H1 (cell line): Measurements from ENCODE around the gene XIRP1. TPM values are rescaled to one million over a fixed set of nuclear protein-coding genes. Genes with fewer than 3 reads are reported as not detected.

Experiments
- CTCF ChIA-PET: fragments of 300-600 bp; sonication (Branson Sonifier 250); formaldehyde crosslinking; loops from one replicate; lab custom pipeline; 2021; ENCODE audit not compliant: partially characterized antibody; lab: Charles Lee
- POLR2A ChIA-PET: fragments of 300-600 bp; sonication (Branson Sonifier 250); formaldehyde crosslinking; loops from one replicate; lab custom pipeline; 2021; ENCODE audit warnings: inconsistent platforms; ENCODE audit not compliant: partially characterized antibody; lab: Charles Lee
- DNase-seq, 2 experiments: peaks; one replicate each; pipeline versions ENCODE4 v3.0.0 to v3.0.0-alpha.2; 2010 to 2022; ENCODE audit warnings: low spot score in 2 of 2, low read depth in 1 of 2, mixed read lengths in 1 of 2
- FAIRE-seq: peaks from 2 replicates; lab custom pipeline; 2011; peaks lifted over from hg19 to GRCh38; lab: Jason Lieb, UNC
- H2AFZ ChIP-seq: 2 replicates; pipeline ENCODE4 v1.8.1; 2012; ENCODE audit warnings: low read length, inconsistent platforms
- H2AK5ac ChIP-seq: 2 replicates; pipeline ENCODE4 v1.6.1; 2013; ENCODE audit warnings: low read depth, low read length
- H2BK120ac ChIP-seq: replicated peaks from 2 replicates; pipeline ENCODE3; 2013; ENCODE audit warnings: low read depth, low read length, inconsistent platforms
- H2BK12ac ChIP-seq: 2 replicates; pipeline ENCODE4 v1.6.1; 2013; ENCODE audit warnings: low read depth, low read length
- H2BK15ac ChIP-seq: 2 replicates; pipeline ENCODE4 v1.6.1; 2013; ENCODE audit warnings: low read length
- H2BK20ac ChIP-seq: 2 replicates; pipeline ENCODE4 v1.6.1; 2013; ENCODE audit warnings: low read length
- H2BK5ac ChIP-seq: 2 replicates; pipeline ENCODE4 v1.6.1; 2013; ENCODE audit warnings: low read depth, low read length
- H3K14ac ChIP-seq: 2 replicates; pipeline ENCODE4 v1.6.1; 2013; ENCODE audit warnings: inconsistent platforms; ENCODE audit not compliant: insufficient read length
- H3K18ac ChIP-seq: 2 replicates; pipeline ENCODE4 v1.6.1; 2013; ENCODE audit warnings: low read length; ENCODE audit errors: extremely low read depth
- H3K23ac ChIP-seq: 2 replicates; pipeline ENCODE4 v1.6.1; 2013; ENCODE audit warnings: inconsistent platforms; ENCODE audit not compliant: insufficient read length
- H3K23me2 ChIP-seq: 2 replicates; pipeline ENCODE4 v1.6.1; 2013; ENCODE audit warnings: low read depth, low read length
- H3K27ac ChIP-seq: 2 replicates; pipeline ENCODE4 v1.6.1; 2011; ENCODE audit warnings: low read depth, low read length, inconsistent platforms
- H3K27me3 ChIP-seq, 4 experiments: replicated peaks in 1 of 4; 1 replicate in 1 of 4; 2 replicates in 3 of 4; pipeline versions ENCODE4 v1.6.1 to v1.8.1; 2011 to 2013; ENCODE audit warnings: low read length in 3 of 4, mild to moderate bottlenecking in 3 of 4, inconsistent platforms in 2 of 4, mixed read lengths in 2 of 4, moderate library complexity in 1 of 4; ENCODE audit not compliant: control insufficient read depth in 3 of 4, insufficient read depth in 3 of 4; ENCODE audit errors: extremely low read depth in 1 of 4
- H3K36me3 ChIP-seq, 4 experiments: 2 replicates each; pipeline versions ENCODE4 v1.6.1 to v1.8.1; 2011 to 2013; ENCODE audit warnings: mild to moderate bottlenecking in 4 of 4, low read length in 3 of 4, moderate library complexity in 2 of 4, control low read depth in 1 of 4, inconsistent platforms in 1 of 4; ENCODE audit not compliant: insufficient read depth in 4 of 4, control insufficient read depth in 2 of 4
- H3K4ac ChIP-seq: replicated peaks from 2 replicates; pipeline ENCODE3; 2013; ENCODE audit warnings: low read length, low read depth, mixed read lengths, inconsistent platforms; ENCODE audit not compliant: insufficient read length
- H3K4me1 ChIP-seq, 4 experiments: replicated peaks in 1 of 4; 1 replicate in 1 of 4; 2 replicates in 3 of 4; pipeline versions ENCODE4 v1.6.1 to v1.8.1; 2011 to 2013; ENCODE audit warnings: low read length in 3 of 4, inconsistent platforms in 2 of 4, mixed read lengths in 1 of 4; ENCODE audit not compliant: insufficient read depth in 4 of 4, control insufficient read depth in 3 of 4
- H3K4me2 ChIP-seq, 2 experiments: 2 replicates each; pipeline versions ENCODE4 v1.6.1 to v1.8.1; 2011 to 2013; ENCODE audit warnings: low read depth in 2 of 2, low read length in 2 of 2, control low read depth in 1 of 2, inconsistent platforms in 1 of 2, mild to moderate bottlenecking in 1 of 2; ENCODE audit not compliant: insufficient read depth in 1 of 2
- H3K4me3 ChIP-seq, 4 experiments: fragments of 200-600, 300-600 bp in 1 of 4; sonication (generic), shearing (Covaris generic), sonication (Bioruptor Twin) in 1 of 4; 2 replicates each; pipeline versions ENCODE4 v1.5.1 to v1.8.1; 2011 to 2016; ENCODE audit warnings: low read length in 4 of 4, low read depth in 3 of 4, control low read depth in 2 of 4, inconsistent platforms in 2 of 4, mild to moderate bottlenecking in 2 of 4, mixed read lengths in 1 of 4, moderate library complexity in 1 of 4; ENCODE audit not compliant: insufficient read depth in 2 of 4; ENCODE audit errors: extremely low read depth in 1 of 4
- H3K56ac ChIP-seq: replicated peaks from 2 replicates; pipeline ENCODE3; 2013; ENCODE audit warnings: low read depth, mild to moderate bottlenecking, mixed read lengths, low read length, inconsistent platforms; ENCODE audit not compliant: insufficient read length
- H3K79me1 ChIP-seq: 2 replicates; pipeline ENCODE4 v1.6.1; 2013; ENCODE audit warnings: low read depth, low read length, control low read depth
- H3K79me2 ChIP-seq, 2 experiments: 2 replicates each; pipeline versions ENCODE4 v1.6.1 to v1.8.1; 2012 to 2013; ENCODE audit warnings: low read length in 2 of 2, mild to moderate bottlenecking in 2 of 2, inconsistent platforms in 1 of 2; ENCODE audit not compliant: insufficient read depth in 2 of 2, control insufficient read depth in 1 of 2
- H3K9ac ChIP-seq, 4 experiments: replicated peaks in 1 of 4; 1 replicate in 1 of 4; 2 replicates in 3 of 4; pipeline versions ENCODE4 v1.6.1 to v1.8.1; 2011 to 2013; ENCODE audit warnings: low read depth in 3 of 4, low read length in 3 of 4, control low read depth in 2 of 4, mild to moderate bottlenecking in 2 of 4, moderate library complexity in 2 of 4, inconsistent platforms in 1 of 4; ENCODE audit errors: extremely low read depth in 1 of 4
- H3K9me3 ChIP-seq, 2 experiments: 2 replicates each; pipeline versions ENCODE4 v1.6.1 to v1.8.1; 2012 to 2013; ENCODE audit warnings: mild to moderate bottlenecking in 2 of 2, moderate library complexity in 2 of 2, control low read depth in 1 of 2, inconsistent platforms in 1 of 2, low read depth in 1 of 2, low read length in 1 of 2, mixed read lengths in 1 of 2; ENCODE audit not compliant: insufficient read depth in 2 of 2
- H4K20me1 ChIP-seq, 2 experiments: replicated peaks in 1 of 2; 2 replicates each; pipeline versions ENCODE3 to v1.8.1; 2011 to 2013; ENCODE audit warnings: inconsistent platforms in 2 of 2, low read length in 2 of 2, mild to moderate bottlenecking in 1 of 2; ENCODE audit not compliant: insufficient read depth in 2 of 2, control insufficient read depth in 1 of 2
- H4K5ac ChIP-seq: 2 replicates; pipeline ENCODE4 v1.6.1; 2013; ENCODE audit warnings: low read length, low read depth, mixed read lengths, inconsistent platforms; ENCODE audit not compliant: insufficient read length
- H4K8ac ChIP-seq: 2 replicates; pipeline ENCODE4 v1.8.0; 2013; ENCODE audit warnings: mild to moderate bottlenecking, moderate library complexity, low read length, inconsistent platforms; ENCODE audit not compliant: insufficient read depth; ENCODE audit errors: extremely low read depth
- H4K91ac ChIP-seq: replicated peaks from 2 replicates; pipeline ENCODE3; 2013; ENCODE audit warnings: low read length, mixed read lengths, inconsistent platforms; ENCODE audit not compliant: insufficient read length
- BRCA1 ChIP-seq: IDR thresholded peaks from 2 replicates; pipeline ENCODE4 v1.6.1; 2012; ENCODE audit warnings: low read depth, low read length, improper control_type of control experiment
- CBX5 ChIP-seq: fragments of 300-800, 300-1000 bp; sonication (generic); IDR thresholded peaks from 2 replicates; pipeline ENCODE4 v1.7.1; 2016; ENCODE audit warnings: antibody characterized with exemption, low read length, low read depth
- CEBPB ChIP-seq: IDR thresholded peaks from 2 replicates; pipeline ENCODE4 v1.6.1; 2012; ENCODE audit warnings: low read depth, low read length
- CTBP2 ChIP-seq: IDR thresholded peaks from 2 replicates; pipeline ENCODE4 v1.7.0; 2011; ENCODE audit warnings: borderline replicate concordance, mild to moderate bottlenecking, moderate library complexity, mixed read lengths, low read length; ENCODE audit not compliant: insufficient read depth, insufficient read length
- JUND ChIP-seq: IDR thresholded peaks from 2 replicates; pipeline ENCODE4 v1.6.1; 2011; ENCODE audit warnings: mild to moderate bottlenecking, improper control_type of control experiment, low read length
- KDM5A ChIP-seq: fragments of 200-600 bp; IDR thresholded peaks from 2 replicates; pipeline ENCODE4 v1.7.1; 2012; ENCODE audit warnings: mild to moderate bottlenecking, low read length, inconsistent platforms, mixed read lengths
- POLR2A ChIP-seq, 2 experiments: IDR thresholded peaks; 1 replicate in 1 of 2; 2 replicates in 1 of 2; pipeline ENCODE4 v1.6.1; 2011; ENCODE audit warnings: low read depth in 2 of 2, low read length in 2 of 2, mild to moderate bottlenecking in 2 of 2; ENCODE audit errors: control extremely low read depth in 1 of 2
- SIX5 ChIP-seq: IDR thresholded peaks from 2 replicates; pipeline ENCODE4 v1.6.1; 2011; ENCODE audit warnings: mild to moderate bottlenecking, low read depth, low read length
- TEAD4 ChIP-seq: IDR thresholded peaks from 2 replicates; pipeline ENCODE4 v1.6.1; 2012; ENCODE audit warnings: low read depth, low read length, inconsistent platforms, mixed read lengths
- ZNF274 ChIP-seq: IDR thresholded peaks from 2 replicates; pipeline ENCODE4 v1.7.0; 2012; ENCODE audit warnings: low read length, borderline replicate concordance; ENCODE audit errors: extremely low read depth
- WGBS, 2 experiments: shearing (Covaris generic) in 1 of 2; methylation state at CpG; one replicate each; pipeline versions ENCODE4 v1.1.6 to v1.1.7; 2013 to 2015; ENCODE audit warnings: low lambda C conversion rate in 2 of 2, mixed read lengths in 2 of 2, inconsistent platforms in 1 of 2, low coverage in 1 of 2, missing lambda C conversion rate in 1 of 2; ENCODE audit not compliant: insufficient replicate concordance in 2 of 2, insufficient coverage in 1 of 2, insufficient read length in 1 of 2; ENCODE audit errors: extremely low coverage in 1 of 2, missing lambda C conversion rate in 1 of 2; 5-methylcytosine and 5-hydroxymethylcytosine counted together
- polyA plus RNA-seq, 7 experiments: library from polyadenylated mRNA; depleted of rRNA in 3 of 7; stranded (reverse) in 5 of 7; unstranded in 2 of 7; fragments of >200 nt in 5 of 7; fragments of 200-250 nt in 2 of 7; gene quantifications; 1 replicate in 5 of 7; 2 replicates in 1 of 7; 4 replicates in 1 of 7; pipeline versions ENCODE4 v1.2.1 to v1.2.3, GENCODE V29; 2011 to 2013; ENCODE audit warnings: missing spikeins in 2 of 7, mixed read lengths in 2 of 7
- total RNA-seq: library from RNA; stranded (reverse); fragmentation: NEBNext Ultra II Directional; extraction: Animal tissue kit (Norgen Biotek cat#: 25700); gene quantifications from 2 replicates; pipeline ENCODE4 v1.2.1, GENCODE V29; 2021

Gene XIRP1
- total and polyA plus RNA-seq, 2 of the 8 experiments (the other 6 are each of a cell fraction or from before 2014, with no cell fraction given): not detected

DNA sequence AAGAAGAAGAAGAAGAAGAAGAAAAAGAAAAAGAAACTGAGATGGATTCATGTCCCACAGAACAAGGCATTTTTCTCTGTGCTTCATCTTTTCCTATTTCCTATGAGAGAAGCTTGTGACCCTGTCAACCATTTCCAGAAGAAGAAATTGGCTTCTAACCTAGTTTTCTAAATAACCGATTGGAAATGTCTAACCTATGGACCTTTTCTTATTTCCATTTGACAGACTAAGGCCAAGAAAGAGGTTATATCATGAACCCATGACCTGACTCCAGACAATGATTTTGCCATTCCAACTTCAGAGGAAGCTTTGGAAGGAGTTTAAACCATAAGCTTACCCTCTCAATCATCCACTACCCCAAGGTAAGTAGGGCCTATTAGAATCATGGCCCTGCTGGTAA is 22.7 kb downstream of the XIRP1 start:
- Histone ChIP-seq H3K79me1 (no peaks in the 10 kb centered on the region), H3K9ac (no peak overlapping the region)

More for the DNA sequence above, 22.7 kb downstream of the XIRP1 start:
- Histone ChIP-seq H2AFZ (no peak overlapping the region), H2BK5ac (no peak overlapping the region), H4K91ac (no peak overlapping the region), H3K18ac (no peak overlapping the region), H3K23ac (no peak overlapping the region), H3K23me2 (no peaks in the 10 kb centered on the region), H2BK120ac (no peak overlapping the region), H4K5ac (no peak overlapping the region), H2BK15ac (no peak overlapping the region), H2AK5ac (no peak overlapping the region), H3K4me2 (no peak overlapping the region), H3K14ac (no peak overlapping the region), H3K56ac (no peak overlapping the region), H2BK12ac (no peak overlapping the region), H3K27ac (no peak overlapping the region), H3K79me2 (no peaks in the 10 kb centered on the region), H3K4me1 (peaks cover 0 to 11% (median 4%) of the 10 kb centered on the region in 4 experiments; a peak in 4 of 7 replicates), H4K20me1 (no peaks in the 10 kb centered on the region), H2BK20ac (no peak overlapping the region), H3K9me3 (no peaks in the 10 kb centered on the region; a peak in 1 of 4 replicates), H3K27me3 (no peaks in the 10 kb centered on the region), H3K4me3 (no peak overlapping the region), H4K8ac (no peak overlapping the region), H3K36me3 (no peaks in the 10 kb centered on the region), H3K4ac (no peak overlapping the region)
- no peak for TF ChIP-seq KDM5A
- no peak for TF ChIP-seq CEBPB
- no peak for TF ChIP-seq ZNF274
- TF ChIP-seq CBX5: no peak
- TF ChIP-seq CTBP2: no peak
- no peak for TF ChIP-seq POLR2A (IDR thresholded peaks at IDR 0.05; ENCODE audit: control extremely low read depth in 1 of 2, low read depth in 2 of 2, low read length in 2 of 2)
- no peak for TF ChIP-seq JUND
- TF ChIP-seq SIX5: no peak
- no peak for TF ChIP-seq TEAD4
- TF ChIP-seq BRCA1: no peak
- ChIA-PET POLR2A (interaction anchor here (0.7 to 1.5 kb wide), 3 partner anchors 10 to 19 kb away, joined by 3 to 4 read pairs (median 3); no protein-coding TSS in a partner anchor), CTCF (interaction anchor here (1.0 to 6.2 kb wide), 7 partner anchors 12 to 119 kb away, joined by 3 to 42 read pairs (median 6); no protein-coding TSS in a partner anchor)
- FAIRE-seq: no peak
- no peak for DNase-seq
- 0% methylated on average over 1 of the region's 1 CpG; no CpG with 5 or more reads in 1 of the 2 experiments for WGBS, 2 experiments
